EH (cell line): ENCODE measurements around the gene TIGIT.
"Not testable (repeated sequence)": the region's sequence is repeated elsewhere in the genome, so short reads cannot be mapped to it uniquely, and the experiment has no call there.

Experiments
- DNase-seq: peaks from one replicate; pipeline ENCODE4 v3.0.0-alpha.2; 2015; ENCODE audit warnings: low read depth

The TIGIT gene

GRCh38 chr3:114293838-114294535 is at the start of gene TIGIT:
Gene TIGIT (plus strand): TSS chr3:114294028. CDS start chr3:114294062, 34 bp downstream.
- DNase-seq = no peak

DNA sequence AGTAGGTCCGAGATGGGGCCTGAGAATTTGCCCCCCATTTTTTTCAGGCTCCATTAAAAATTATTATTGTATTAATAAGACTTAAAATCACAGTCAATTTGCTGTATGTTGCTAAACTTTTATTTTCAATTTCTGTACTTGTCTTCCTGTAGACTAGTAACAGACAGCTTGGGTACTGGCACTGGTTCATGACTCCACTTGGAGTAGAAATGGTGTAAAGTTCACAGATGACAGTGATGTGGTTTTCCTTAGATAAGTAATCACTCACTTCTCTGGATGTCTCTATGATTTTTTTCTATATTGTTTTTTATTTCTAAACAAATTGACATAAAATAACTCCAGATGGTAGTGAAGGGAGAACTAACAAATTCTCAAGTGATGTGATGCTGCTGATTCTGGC is 40.9 kb upstream of the TIGIT start:
- no peak for DNase-seq

- no peak for DNase-seq
These were observed 40.3 kb upstream of the TIGIT start for GRCh38 chr3:114253505-114253904.

GRCh38 chr3:114259566-114259965 is 34.3 kb upstream of the TIGIT start:
- no peak for DNase-seq

DNA sequence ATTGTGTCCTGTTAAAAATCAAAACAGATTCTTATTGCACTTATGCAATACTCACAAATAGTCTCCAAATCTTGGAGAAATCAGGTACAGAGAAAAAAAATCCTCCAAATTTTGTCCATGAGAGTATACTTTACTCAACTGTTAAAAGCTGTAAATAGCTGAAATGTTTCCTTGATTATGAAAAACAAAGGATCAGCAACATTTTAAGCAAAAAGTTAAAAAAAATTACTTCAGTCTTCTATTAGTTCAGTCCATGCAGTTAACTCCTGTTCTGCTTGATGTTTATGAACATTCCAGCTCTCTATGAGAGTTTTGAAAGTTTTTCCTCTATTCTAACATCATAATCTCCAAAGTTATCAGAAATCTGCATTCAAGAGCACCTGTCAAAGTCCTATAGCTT is 33.7 kb upstream of the TIGIT start:
- no peak for DNase-seq

- no peak for DNase-seq
These were observed 23.8 kb upstream of the TIGIT start for GRCh38 chr3:114270019-114270418.

- peak; percentile 38 for DNase-seq
These were observed 21.6 kb upstream of the TIGIT start for GRCh38 chr3:114272271-114272670.

DNA sequence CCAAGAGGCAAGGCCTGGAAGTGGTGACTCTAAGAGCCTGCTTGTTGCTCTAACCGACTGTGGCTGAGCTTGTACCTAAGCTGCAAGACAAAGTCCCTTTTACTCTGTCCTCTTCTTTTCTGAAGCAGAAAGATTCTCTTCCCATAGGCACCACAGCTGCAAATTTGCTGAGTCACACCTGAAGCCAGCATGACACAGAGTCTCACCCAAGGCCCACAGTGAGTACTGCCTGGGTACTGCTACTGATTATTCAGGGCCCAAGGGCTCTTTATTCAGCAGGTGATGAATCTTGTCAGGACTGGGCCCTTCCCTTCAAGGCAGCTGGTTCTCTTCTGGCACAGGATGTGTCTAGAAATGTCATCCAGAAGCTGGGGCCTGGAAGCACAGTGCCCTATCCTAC is 18.9 kb upstream of the TIGIT start:
- DNase-seq = peak; percentile 51

DNA sequence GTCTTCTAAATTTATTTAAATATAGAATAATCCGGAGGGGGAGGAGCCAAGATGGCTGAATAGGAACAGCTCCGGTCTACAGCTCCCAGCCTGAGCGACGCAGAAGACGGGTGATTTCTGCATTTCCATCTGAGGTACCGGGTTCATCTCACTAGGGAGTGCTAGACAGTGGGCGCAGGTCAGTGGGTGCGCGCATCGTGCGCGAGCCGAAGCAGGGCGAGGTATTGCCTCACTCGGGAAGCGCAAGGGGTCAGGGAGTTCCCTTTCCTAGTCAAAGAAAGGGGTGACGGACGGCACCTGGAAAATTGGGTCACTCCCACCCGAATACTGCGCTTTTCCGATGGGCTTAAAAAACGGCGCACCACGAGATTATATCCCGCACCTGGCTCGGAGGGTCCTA is 17.0 kb upstream of the TIGIT start:
- DNase-seq = not testable (repeated sequence)

DNA sequence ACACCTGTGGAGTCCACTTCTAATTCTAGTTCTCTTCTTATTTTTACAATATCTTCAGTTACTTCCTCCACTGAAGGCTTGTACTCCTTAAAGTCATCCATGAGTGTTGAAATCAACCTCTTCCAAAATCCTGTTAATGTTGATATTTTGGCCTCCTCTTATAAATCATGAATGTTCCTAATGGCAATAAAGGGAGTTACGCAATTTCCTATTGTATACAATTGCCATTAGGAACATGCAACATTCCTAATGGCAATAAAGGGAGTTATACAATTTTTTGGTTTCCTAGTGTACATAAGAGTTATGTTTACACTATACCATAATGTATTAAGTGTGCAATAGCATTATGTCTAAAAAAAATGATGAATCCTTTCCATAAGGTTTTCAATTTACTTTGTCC is 9.2 kb upstream of the TIGIT start:
- no peak for DNase-seq

GRCh38 chr3:114285648-114286230 is 8.1 kb upstream of the TIGIT start:
- no peak for DNase-seq

- no peak for DNase-seq
These were observed 7.6 kb upstream of the TIGIT start for GRCh38 chr3:114286266-114286665.

GRCh38 chr3:114290911-114291901 is 2.6 kb upstream of the TIGIT start:
- peak; percentile 64 for DNase-seq

GRCh38 chr3:114294940-114295480 is 1.2 kb downstream of the TIGIT start:
- no peak for DNase-seq

DNA sequence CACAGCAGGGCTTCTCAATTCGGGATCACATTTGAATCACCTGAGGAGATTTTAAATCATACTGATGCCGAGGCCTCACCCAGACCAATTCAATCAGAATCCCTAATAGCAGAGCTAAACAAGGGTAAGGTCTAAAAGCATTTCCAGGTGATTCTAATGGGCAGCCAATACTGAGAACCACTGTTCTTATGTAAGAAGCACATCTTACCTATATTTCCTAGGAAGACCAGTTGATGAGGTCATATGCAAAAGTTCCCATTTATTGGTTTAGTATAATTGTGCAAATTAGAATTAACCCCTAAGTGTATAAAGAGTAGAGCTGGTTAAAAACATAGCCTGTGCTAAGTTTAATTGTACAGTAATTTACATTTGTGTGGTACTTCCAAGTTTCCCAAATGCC is 2.1 kb downstream of the TIGIT start:
- DNase-seq = no peak

GRCh38 chr3:114299421-114299820 is 5.6 kb downstream of the TIGIT start:
- peak; percentile 47 for DNase-seq

DNA sequence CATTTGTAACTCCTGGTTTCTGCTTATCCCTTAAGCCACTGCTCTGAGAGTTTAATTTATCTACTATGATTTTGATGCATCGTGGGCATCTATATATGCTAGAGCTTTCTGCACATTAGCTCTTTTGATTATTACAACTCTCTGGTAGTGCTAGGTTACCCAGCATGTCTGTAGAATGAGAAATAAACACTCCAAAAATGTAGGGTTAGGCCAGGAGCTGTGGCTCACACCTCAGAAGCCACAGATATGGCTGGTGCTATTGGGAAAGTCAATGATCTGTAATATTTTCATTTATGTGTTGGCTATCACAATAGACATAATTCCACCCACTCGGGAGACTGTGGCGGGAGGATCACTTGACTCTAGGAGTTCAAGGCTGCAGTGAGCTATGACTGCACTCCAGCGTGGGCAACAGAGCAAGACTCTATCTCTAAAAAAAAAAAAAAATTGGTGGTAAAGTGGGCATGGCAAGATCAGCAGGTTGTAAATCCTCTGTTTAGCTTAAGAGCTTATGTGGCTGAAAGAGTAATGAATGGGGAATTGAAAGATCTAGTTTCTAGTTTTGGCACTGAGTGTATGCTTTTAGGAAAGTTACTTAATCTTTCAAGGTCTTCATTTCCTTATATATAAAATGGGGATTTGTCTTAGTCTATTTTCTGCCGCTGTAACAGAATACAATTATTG is 6.3 kb downstream of the TIGIT start:
- no peak for DNase-seq

- no peak for DNase-seq
These were observed 13.5 kb downstream of the TIGIT start for GRCh38 chr3:114307222-114307830.

DNA sequence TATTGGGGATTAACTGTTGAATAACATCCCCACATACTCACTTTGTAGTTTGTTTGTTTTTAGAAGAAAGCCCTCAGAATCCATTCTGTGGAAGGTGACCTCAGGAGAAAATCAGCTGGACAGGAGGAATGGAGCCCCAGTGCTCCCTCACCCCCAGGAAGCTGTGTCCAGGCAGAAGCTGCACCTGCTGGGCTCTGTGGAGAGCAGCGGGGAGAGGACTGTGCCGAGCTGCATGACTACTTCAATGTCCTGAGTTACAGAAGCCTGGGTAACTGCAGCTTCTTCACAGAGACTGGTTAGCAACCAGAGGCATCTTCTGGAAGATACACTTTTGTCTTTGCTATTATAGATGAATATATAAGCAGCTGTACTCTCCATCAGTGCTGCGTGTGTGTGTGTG is 14.0 kb downstream of the TIGIT start:
- DNase-seq = no peak

GRCh38 chr3:114308377-114308776 is 14.5 kb downstream of the TIGIT start:
- no peak for DNase-seq

DNA sequence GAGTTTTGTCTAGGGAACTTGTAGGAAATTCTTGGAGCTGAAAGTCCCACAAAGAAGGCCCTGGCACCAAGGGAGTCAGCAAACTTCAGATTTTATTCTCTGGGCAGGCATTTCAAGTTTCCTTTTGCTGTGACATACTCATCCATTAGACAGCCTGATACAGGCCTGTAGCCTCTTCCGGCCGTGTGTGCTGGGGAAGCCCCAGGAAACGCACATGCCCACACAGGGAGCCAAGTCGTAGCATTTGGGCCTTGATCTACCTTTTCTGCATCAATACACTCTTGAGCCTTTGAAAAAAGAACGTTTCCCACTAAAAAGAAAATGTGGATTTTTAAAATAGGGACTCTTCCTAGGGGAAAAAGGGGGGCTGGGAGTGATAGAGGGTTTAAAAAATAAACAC is 15.0 kb downstream of the TIGIT start:
- no peak for DNase-seq
